Chondrocyte (in vitro differentiated cells): Measurements from ENCODE around the gene TSC2. TPM values are rescaled to one million over a fixed set of nuclear protein-coding genes. Genes with fewer than 3 reads are reported as not detected.

Source experiments
- DNase-seq: peaks from one replicate; pipeline ENCODE4 v3.0.0; 2021; ENCODE audit warnings: mixed read lengths, low spot score
- H3K27ac Mint-ChIP-seq: one replicate; pipeline ENCODE4 v1.8.0; 2021; ENCODE audit warnings: mild to moderate bottlenecking, moderate library complexity, mixed read lengths; ENCODE audit not compliant: unreplicated experiment
- H3K27me3 Mint-ChIP-seq: 2 replicates; pipeline ENCODE4 v1.8.0; 2021; ENCODE audit warnings: low read depth, mixed read lengths
- H3K36me3 Mint-ChIP-seq: 2 replicates; pipeline ENCODE4 v1.8.0; 2021; ENCODE audit warnings: low read depth, mixed read lengths
- H3K4me1 Mint-ChIP-seq: 2 replicates; pipeline ENCODE4 v1.8.0; 2021; ENCODE audit warnings: low read depth, mild to moderate bottlenecking, mixed read lengths
- H3K4me3 Mint-ChIP-seq: one replicate; pipeline ENCODE4 v1.8.0; 2021; ENCODE audit warnings: mild to moderate bottlenecking, moderate library complexity, mixed read lengths; ENCODE audit not compliant: unreplicated experiment
- H3K9me3 Mint-ChIP-seq: 2 replicates; pipeline ENCODE4 v1.8.0; 2021; ENCODE audit warnings: low read depth, mixed read lengths
- total RNA-seq: library from RNA; stranded (reverse); gene quantifications from 3 replicates; pipeline ENCODE4 v1.2.1, GENCODE V29; 2021
- TF ChIP-seq, protein P1 (sequence below): fragments of 200-600 bp; sonication (generic); IDR thresholded peaks from 2 replicates; pipeline ENCODE4 v1.5.0; 2021; ENCODE audit warnings: antibody characterized with exemption, mild to moderate bottlenecking, moderate library complexity

Gene TSC2
- total RNA-seq, 1 donor from 2014 or later: 108 TPM

DNA sequence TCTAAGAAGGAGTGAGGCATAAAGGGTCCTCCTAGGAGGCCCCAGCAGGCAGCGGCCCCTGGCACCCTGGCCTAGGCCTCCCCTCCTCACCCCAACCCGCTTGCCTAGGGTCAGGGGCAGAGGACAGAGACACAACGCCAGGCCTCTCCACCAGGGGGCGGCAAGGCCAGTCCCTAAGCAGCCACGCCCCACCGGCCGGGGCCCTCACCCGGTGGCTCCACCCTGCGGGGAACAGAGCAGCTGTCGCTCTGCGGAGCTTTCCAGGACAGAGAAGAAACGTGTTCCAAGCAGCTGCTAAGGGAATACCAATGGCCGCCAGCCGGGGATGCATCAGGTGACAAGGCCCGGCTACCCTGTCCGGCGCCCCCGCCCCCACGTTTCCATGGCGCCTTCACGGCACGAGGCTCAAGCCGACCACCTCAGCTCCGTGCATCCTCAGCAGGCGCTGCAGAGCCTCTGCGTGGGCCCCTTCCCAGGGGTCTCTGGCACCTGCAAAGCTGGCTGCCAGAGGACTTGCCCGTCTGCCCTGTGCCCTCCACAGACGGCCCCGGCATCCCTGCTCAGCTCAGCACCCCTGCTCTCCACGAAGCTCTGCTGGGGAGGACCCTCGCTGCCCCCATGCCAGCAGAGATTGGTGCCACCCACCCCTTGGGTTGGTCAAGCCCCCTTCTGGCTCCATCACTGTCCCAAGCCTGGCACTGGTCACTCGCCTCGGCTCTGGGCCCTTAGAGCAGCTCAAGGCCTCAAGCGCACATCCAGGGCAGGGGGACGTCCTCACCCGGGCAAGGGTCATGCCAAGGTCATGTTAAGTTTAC is 43.8 kb upstream of the TSC2 start:
- no peak for DNase-seq
- Mint-ChIP-seq H3K4me1 (peaks cover 40% of the 10 kb centered on the region), H3K36me3 (peaks cover 6% of the 10 kb centered on the region), H3K4me3 (no peak overlapping the region), H3K9me3 (no peaks in the 10 kb centered on the region), H3K27ac (peak overlapping the region; percentile 49), H3K27me3 (no peaks in the 10 kb centered on the region)
- TF ChIP-seq, protein P1, sequence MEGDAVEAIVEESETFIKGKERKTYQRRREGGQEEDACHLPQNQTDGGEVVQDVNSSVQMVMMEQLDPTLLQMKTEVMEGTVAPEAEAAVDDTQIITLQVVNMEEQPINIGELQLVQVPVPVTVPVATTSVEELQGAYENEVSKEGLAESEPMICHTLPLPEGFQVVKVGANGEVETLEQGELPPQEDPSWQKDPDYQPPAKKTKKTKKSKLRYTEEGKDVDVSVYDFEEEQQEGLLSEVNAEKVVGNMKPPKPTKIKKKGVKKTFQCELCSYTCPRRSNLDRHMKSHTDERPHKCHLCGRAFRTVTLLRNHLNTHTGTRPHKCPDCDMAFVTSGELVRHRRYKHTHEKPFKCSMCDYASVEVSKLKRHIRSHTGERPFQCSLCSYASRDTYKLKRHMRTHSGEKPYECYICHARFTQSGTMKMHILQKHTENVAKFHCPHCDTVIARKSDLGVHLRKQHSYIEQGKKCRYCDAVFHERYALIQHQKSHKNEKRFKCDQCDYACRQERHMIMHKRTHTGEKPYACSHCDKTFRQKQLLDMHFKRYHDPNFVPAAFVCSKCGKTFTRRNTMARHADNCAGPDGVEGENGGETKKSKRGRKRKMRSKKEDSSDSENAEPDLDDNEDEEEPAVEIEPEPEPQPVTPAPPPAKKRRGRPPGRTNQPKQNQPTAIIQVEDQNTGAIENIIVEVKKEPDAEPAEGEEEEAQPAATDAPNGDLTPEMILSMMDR: peak; percentile 95

DNA sequence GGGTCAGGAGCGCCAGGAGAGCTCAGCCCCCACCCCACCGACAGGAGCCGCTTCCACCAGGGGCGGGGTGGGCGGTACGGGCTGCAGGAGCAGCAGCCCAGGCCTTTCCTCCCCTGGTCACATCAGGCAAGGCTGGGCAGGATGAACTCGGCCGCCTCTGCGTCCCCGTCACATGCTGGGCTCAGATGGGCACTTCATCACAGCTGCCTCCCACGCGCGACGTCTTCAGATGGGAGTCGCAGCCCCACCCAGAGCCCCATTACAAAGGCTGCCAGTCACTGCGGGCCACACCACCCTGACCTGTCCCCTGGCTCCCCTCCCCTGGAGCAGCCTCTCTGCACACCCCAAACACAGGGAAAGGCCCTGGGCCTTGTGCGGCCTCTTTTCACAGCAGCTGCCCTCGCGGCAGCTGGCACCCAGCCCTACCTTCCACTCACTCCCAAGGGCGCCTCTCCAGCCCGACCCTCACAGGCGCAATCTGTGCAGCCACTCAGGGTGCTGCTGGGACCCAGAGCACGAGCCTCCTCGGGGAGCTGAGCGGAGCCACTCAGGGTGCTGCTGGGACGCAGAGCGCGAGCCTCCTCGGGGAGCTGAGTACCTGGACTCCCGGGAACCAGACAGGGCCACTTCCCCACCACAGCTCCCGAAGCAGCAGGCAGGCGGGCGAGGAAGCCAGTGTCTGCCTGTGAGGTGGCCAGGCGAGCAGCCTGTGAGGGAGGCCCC is 42.8 kb upstream of the TSC2 start:
- no peak for DNase-seq
- Mint-ChIP-seq H3K36me3 (peaks cover 6% of the 10 kb centered on the region), H3K9me3 (no peaks in the 10 kb centered on the region), H3K4me1 (peaks cover 41% of the 10 kb centered on the region), H3K4me3 (peak overlapping the region; percentile 35), H3K27me3 (no peaks in the 10 kb centered on the region), H3K27ac (no peak overlapping the region)
- TF ChIP-seq, protein P1: no peak

DNA sequence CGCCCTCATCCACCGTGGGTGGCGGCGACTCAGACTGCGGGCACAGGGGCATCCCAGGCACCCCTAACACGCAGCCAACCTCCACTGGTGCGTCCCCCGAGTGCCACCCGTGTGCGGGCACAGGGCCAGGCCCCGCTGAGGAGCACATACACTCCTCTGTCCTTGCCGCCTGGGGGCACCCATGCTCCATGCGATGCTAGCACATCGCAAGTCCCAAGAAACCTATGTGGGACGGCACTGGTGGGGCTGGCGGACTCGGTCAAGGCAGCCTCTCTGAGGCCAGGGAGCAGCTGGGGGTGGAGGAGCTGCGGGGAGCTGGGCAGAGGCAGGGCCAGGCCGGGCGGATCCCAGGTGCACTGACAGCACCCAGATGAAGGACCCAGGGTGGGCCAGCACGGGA is 42.1 kb upstream of the TSC2 start:
- no peaks in the 10 kb centered on the region for H3K27me3 Mint-ChIP-seq

DNA sequence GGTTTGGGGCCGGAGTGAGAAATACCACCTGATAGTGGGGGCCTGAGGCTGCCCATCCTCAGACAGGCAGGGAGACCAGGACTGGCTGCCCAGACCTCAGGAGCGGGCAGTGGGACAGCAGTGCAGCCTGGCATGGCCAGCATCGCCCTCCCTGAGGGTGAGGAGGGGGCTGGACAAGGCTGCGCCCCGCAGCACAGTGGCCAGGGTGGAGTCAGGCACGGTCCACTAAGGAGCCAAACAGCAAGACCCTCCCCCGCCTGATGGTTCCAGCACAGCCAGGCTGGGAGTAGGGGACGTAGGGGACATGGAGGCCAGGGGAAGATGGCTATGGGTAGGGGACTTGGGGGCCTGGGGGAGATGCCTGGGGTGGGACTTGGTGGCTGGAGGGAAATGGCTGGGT is 41.5 kb upstream of the TSC2 start:
- H3K4me3 Mint-ChIP-seq: no peak overlapping the region
- peaks cover 47% of the 10 kb centered on the region for H3K4me1 Mint-ChIP-seq
- no peak for DNase-seq

More for the DNA sequence above, 42.1 kb upstream of the TSC2 start:
- peaks cover 6% of the 10 kb centered on the region for H3K36me3 Mint-ChIP-seq
- TF ChIP-seq, protein P1: no peak
- H3K4me3 Mint-ChIP-seq: no peak overlapping the region
- H3K9me3 Mint-ChIP-seq: no peaks in the 10 kb centered on the region
- no peak overlapping the region for H3K27ac Mint-ChIP-seq
- no peak for DNase-seq
- peaks cover 47% of the 10 kb centered on the region for H3K4me1 Mint-ChIP-seq

More for the DNA sequence above, 41.5 kb upstream of the TSC2 start:
- TF ChIP-seq, protein P1: no peak
- peaks cover 4% of the 10 kb centered on the region for H3K36me3 Mint-ChIP-seq
- H3K27ac Mint-ChIP-seq: peak overlapping the region; percentile 27
- no peaks in the 10 kb centered on the region for H3K9me3 Mint-ChIP-seq
- no peaks in the 10 kb centered on the region for H3K27me3 Mint-ChIP-seq
